IMR-90 (cell line): Measurements from ENCODE around the gene MZT2A. TPM values are rescaled to one million over a fixed set of nuclear protein-coding genes. Genes with fewer than 3 reads are reported as not detected.
"Not testable (repeated sequence)": the region's sequence is repeated elsewhere in the genome, so short reads cannot be mapped to it uniquely, and the experiment has no call there.

ENCODE experiments used
- ATAC-seq: fragments of 200-7000 bp; cut with Tn5 transposase; 2 replicates; pipeline ENCODE4 v1.9.1; 2020; ENCODE audit warnings: low read depth, mild to moderate bottlenecking, moderate library complexity
- BruUV-seq: library from RNA; stranded (reverse); fragments of 400-500 nt; replicated peaks from 2 replicates; lab custom pipeline; 2021; lab: Mats Ljungman, UMichigan
- CTCF ChIA-PET: fragments of 300-600 bp; formaldehyde crosslinking; extraction: SDS; loops from one replicate; lab custom pipeline; 2021; ENCODE audit warnings: antibody characterized with exemption; lab: Yijun Ruan, JAX
- POLR2A ChIA-PET: fragments of 300-600 bp; sonication (Branson Sonifier 250); formaldehyde crosslinking; loops from one replicate; lab custom pipeline; 2022; ENCODE audit warnings: antibody characterized with exemption; ENCODE audit not compliant: unreplicated experiment; lab: Charles Lee
- DNase-seq: peaks from one replicate; pipeline ENCODE4 v3.0.0; 2013
- H2AFZ ChIP-seq: replicated peaks from 2 replicates; pipeline ENCODE3; 2013; ENCODE audit warnings: low read length, mild to moderate bottlenecking; ENCODE audit not compliant: poor library complexity
- H2AK5ac ChIP-seq: 2 replicates; pipeline ENCODE4 v1.6.1; 2013; ENCODE audit warnings: low read depth, low read length, inconsistent platforms
- H2AK9ac ChIP-seq: replicated peaks from 2 replicates; pipeline ENCODE3; 2013; ENCODE audit warnings: mild to moderate bottlenecking, low read depth, low read length, moderate library complexity; ENCODE audit not compliant: poor library complexity
- H2BK120ac ChIP-seq: 2 replicates; pipeline ENCODE4 v1.6.1; 2013; ENCODE audit warnings: low read depth, low read length, inconsistent platforms
- H2BK15ac ChIP-seq: 3 replicates; pipeline ENCODE4 v1.6.1; 2013; ENCODE audit warnings: low read depth, low read length, inconsistent platforms
- H2BK20ac ChIP-seq: 2 replicates; pipeline ENCODE4 v1.6.1; 2013; ENCODE audit warnings: low read depth, mild to moderate bottlenecking, inconsistent platforms, low read length, moderate library complexity
- H2BK5ac ChIP-seq: 2 replicates; pipeline ENCODE4 v1.6.1; 2013; ENCODE audit warnings: mild to moderate bottlenecking, low read depth, low read length, inconsistent platforms; ENCODE audit not compliant: poor library complexity, severe bottlenecking
- H3K14ac ChIP-seq: replicated peaks from 2 replicates; pipeline ENCODE4 v1.6.1; 2013; ENCODE audit warnings: low read depth, low read length, inconsistent platforms
- H3K18ac ChIP-seq: 2 replicates; pipeline ENCODE4 v1.6.1; 2013; ENCODE audit warnings: low read depth, low read length, control low read depth
- H3K23ac ChIP-seq: 2 replicates; pipeline ENCODE4 v1.6.1; 2013; ENCODE audit warnings: low read depth, low read length, inconsistent platforms
- H3K27ac ChIP-seq: 2 replicates; pipeline ENCODE4 v1.5.1; 2013; ENCODE audit warnings: mild to moderate bottlenecking, control low read depth, low read length; ENCODE audit not compliant: insufficient read depth
- H3K27me3 ChIP-seq: 2 replicates; pipeline ENCODE4 v1.6.1; 2013; ENCODE audit warnings: low read length; ENCODE audit not compliant: control insufficient read depth, insufficient read depth
- H3K36me3 ChIP-seq: 2 replicates; pipeline ENCODE4 v1.6.1; 2013; ENCODE audit warnings: low read length, mixed read lengths; ENCODE audit not compliant: control insufficient read depth, insufficient read depth
- H3K4ac ChIP-seq: 2 replicates; pipeline ENCODE4 v1.6.1; 2013; ENCODE audit warnings: low read depth, low read length, inconsistent platforms
- H3K4me1 ChIP-seq: 2 replicates; pipeline ENCODE4 v1.6.1; 2013; ENCODE audit warnings: low read length, mixed read lengths; ENCODE audit not compliant: control insufficient read depth, insufficient read depth
- H3K4me2 ChIP-seq: 2 replicates; pipeline ENCODE4 v1.6.1; 2013; ENCODE audit warnings: low read depth, mild to moderate bottlenecking, control low read depth, low read length, moderate library complexity
- H3K4me3 ChIP-seq: 2 replicates; pipeline ENCODE4 v1.5.1; 2013; ENCODE audit warnings: low read depth, mild to moderate bottlenecking, control low read depth, low read length, moderate library complexity; ENCODE audit not compliant: insufficient read depth
- H3K56ac ChIP-seq: 2 replicates; pipeline ENCODE4 v1.6.1; 2013; ENCODE audit warnings: low read length, inconsistent platforms; ENCODE audit not compliant: insufficient read depth; ENCODE audit errors: extremely low read depth
- H3K79me1 ChIP-seq, 2 experiments: 2 replicates each; pipeline ENCODE4 v1.6.1; 2013; ENCODE audit warnings: low read length in 2 of 2, inconsistent platforms in 1 of 2, low read depth in 1 of 2
- H3K9ac ChIP-seq: 2 replicates; pipeline ENCODE4 v1.6.1; 2013; ENCODE audit warnings: low read depth, low read length, control low read depth
- H3K9me1 ChIP-seq: 2 replicates; pipeline ENCODE4 v1.6.1; 2013; ENCODE audit warnings: low read length, inconsistent platforms; ENCODE audit not compliant: insufficient read depth
- H3K9me3 ChIP-seq: 2 replicates; pipeline ENCODE4 v1.6.1; 2013; ENCODE audit warnings: low read length; ENCODE audit not compliant: control insufficient read depth, insufficient read depth
- H4K20me1 ChIP-seq: 2 replicates; pipeline ENCODE4 v1.6.1; 2013; ENCODE audit warnings: low read length, inconsistent platforms; ENCODE audit not compliant: insufficient read depth
- H4K5ac ChIP-seq: 2 replicates; pipeline ENCODE4 v1.6.1; 2013; ENCODE audit warnings: mild to moderate bottlenecking, low read depth, low read length, control low read depth
- H4K8ac ChIP-seq, 2 experiments: 2 replicates each; pipeline ENCODE4 v1.6.1; 2013; ENCODE audit warnings: low read depth in 2 of 2, low read length in 2 of 2, control low read depth in 1 of 2, inconsistent platforms in 1 of 2
- H4K91ac ChIP-seq: 2 replicates; pipeline ENCODE4 v1.6.1; 2013; ENCODE audit warnings: low read depth, low read length, inconsistent platforms; ENCODE audit not compliant: insufficient read depth
- WGBS, 2 experiments: methylation state at CpG; one replicate each; pipeline versions ENCODE4 v1.1.5 to v1.1.7; 2013; ENCODE audit warnings: missing lambda C conversion rate in 2 of 2; ENCODE audit not compliant: insufficient read length in 1 of 2; ENCODE audit errors: extremely low coverage in 2 of 2; 5-methylcytosine and 5-hydroxymethylcytosine counted together
- dilution Hi-C: fragments of 300-500 bp; cut with HindIII; formaldehyde crosslinking; loops from one replicate; pipeline ENCODE4 v1.14.3; 2018; ENCODE audit warnings: low sequenced_read_pairs; ENCODE audit not compliant: unreplicated experiment
- in situ Hi-C: fragments of 300-500 bp; cut with MboI; formaldehyde crosslinking; loops from 3 replicates; pipeline ENCODE4 v1.14.3; 2019; ENCODE audit warnings: low sequenced_read_pairs, inconsistent platforms, mixed read lengths
- intact Hi-C: fragments of 100-400 bp; cut with micrococcal nuclease; formaldehyde crosslinking; loops from 2 replicates; pipeline ENCODE4 v1.10.0; 2022
- polyA plus RNA-seq, 3 experiments: library from polyadenylated mRNA; depleted of rRNA; stranded (reverse); fragments of >200 nt; gene quantifications; 2 replicates each; pipeline ENCODE4 v1.2.3, GENCODE V29; 2012; ENCODE audit warnings: low replicate concordance in 1 of 3
- total RNA-seq: library from RNA; depleted of rRNA; stranded (reverse); fragments of >200 nt; gene quantifications from 2 replicates; pipeline ENCODE4 v1.2.3, GENCODE V29; 2012

Gene MZT2A
- total and polyA plus RNA-seq, 2 of the 4 experiments (the other 2 are of a cell fraction) = 23.1 to 82.3 TPM

GRCh38 chr2:131504082-131504750, 12.0 kb upstream of the MZT2A start:
- peaks cover 51% of the 10 kb centered on the region for H3K36me3 ChIP-seq
- ATAC-seq, H2AK5ac ChIP-seq, H3K4ac ChIP-seq, H4K5ac ChIP-seq, H3K27ac ChIP-seq, H3K18ac ChIP-seq, H3K4me3 ChIP-seq, H2BK20ac ChIP-seq, dilution Hi-C loops, H3K79me1 ChIP-seq, BruUV-seq, H4K20me1 ChIP-seq, H3K14ac ChIP-seq, H4K91ac ChIP-seq, H2BK15ac ChIP-seq, H3K9ac ChIP-seq, H3K56ac ChIP-seq, H2AK9ac ChIP-seq, H3K4me2 ChIP-seq, H3K23ac ChIP-seq, H2BK120ac ChIP-seq, H2AFZ ChIP-seq, intact Hi-C loops, H3K27me3 ChIP-seq, DNase-seq, H3K4me1 ChIP-seq, H3K9me3 ChIP-seq, H2BK5ac ChIP-seq, H3K9me1 ChIP-seq, H4K8ac ChIP-seq: not testable (repeated sequence)
- WGBS, 2 experiments = 100% methylated on average over 1 of the region's 7 CpGs; no CpG with 5 or more reads in 1 of the 2 experiments
- CTCF ChIA-PET = interaction anchor here (0.6 kb wide), 1 partner anchor 168 kb away, joined by 7 read pairs; no protein-coding TSS in a partner anchor
- POLR2A ChIA-PET = interaction anchor here (0.7 kb wide), 1 partner anchor 1564 kb away, joined by 5 read pairs; no protein-coding TSS in a partner anchor
- in situ Hi-C loops = loop anchor here (25.0 kb wide), 2 partner anchors 392 to 1342 kb away; partner anchors contain the start of gene PLEKHB2

GRCh38 chr2:131503587-131503986, 11.4 kb upstream of the MZT2A start:
- H3K18ac ChIP-seq, H3K9me1 ChIP-seq, POLR2A ChIA-PET, DNase-seq, H2AK5ac ChIP-seq, H3K4me2 ChIP-seq, H3K4me1 ChIP-seq, BruUV-seq, H3K56ac ChIP-seq, H3K27ac ChIP-seq, H3K27me3 ChIP-seq, H4K91ac ChIP-seq, H2BK5ac ChIP-seq, H2BK15ac ChIP-seq, H4K8ac ChIP-seq, H3K9me3 ChIP-seq, dilution Hi-C loops, H2AFZ ChIP-seq, H3K4ac ChIP-seq, H3K4me3 ChIP-seq, H2BK120ac ChIP-seq, ATAC-seq, H2BK20ac ChIP-seq, H3K23ac ChIP-seq, H3K9ac ChIP-seq, intact Hi-C loops, H3K14ac ChIP-seq, H2AK9ac ChIP-seq, H4K5ac ChIP-seq: not testable (repeated sequence)
- peaks cover 0 to 13% of the 10 kb centered on the region in 2 experiments; a peak in 3 of 4 replicates for H3K79me1 ChIP-seq
- in situ Hi-C loops = loop anchor here (25.0 kb wide), 2 partner anchors 391 to 1341 kb away; partner anchors contain the start of gene PLEKHB2
- peaks cover 52% of the 10 kb centered on the region for H3K36me3 ChIP-seq
- CTCF ChIA-PET = interaction anchor here (0.6 kb wide), 1 partner anchor 23 kb away, joined by 4 read pairs; no protein-coding TSS in a partner anchor
- WGBS, 2 experiments = no CpG with 5 or more reads among the region's 4 CpGs
- H4K20me1 ChIP-seq = peaks cover 10% of the 10 kb centered on the region; the same call in 1 of the 2 replicates
